Neural cell (in vitro differentiated cells): ENCODE data around the gene KDM3B.

Experiments
- EP300 ChIP-seq: fragments of 450-650 bp; conservative IDR thresholded peaks from 2 replicates; pipeline ENCODE4 v1.6.1; 2014; ENCODE audit warnings: antibody characterized with exemption, mild to moderate bottlenecking, moderate library complexity; ENCODE audit not compliant: poor library complexity, severe bottlenecking
- POLR2AphosphoS5 ChIP-seq: IDR thresholded peaks from 2 replicates; pipeline ENCODE4 v1.6.1; 2012
- SMC3 ChIP-seq: fragments of 450-650 bp; conservative IDR thresholded peaks from 2 replicates; pipeline ENCODE4 v1.6.1; 2014; ENCODE audit warnings: antibody characterized with exemption, mild to moderate bottlenecking, moderate library complexity; ENCODE audit not compliant: poor library complexity
- TF ChIP-seq, protein P1 (sequence below): fragments of 450-650 bp; IDR thresholded peaks from 2 replicates; pipeline ENCODE4 v1.5.1; 2014; ENCODE audit warnings: antibody characterized with exemption, mild to moderate bottlenecking, moderate library complexity; ENCODE audit not compliant: poor library complexity, severe bottlenecking
- TF ChIP-seq, protein P2 (sequence below): IDR thresholded peaks from 2 replicates; pipeline ENCODE4 v1.6.1; 2012; ENCODE audit warnings: borderline replicate concordance

DNA sequence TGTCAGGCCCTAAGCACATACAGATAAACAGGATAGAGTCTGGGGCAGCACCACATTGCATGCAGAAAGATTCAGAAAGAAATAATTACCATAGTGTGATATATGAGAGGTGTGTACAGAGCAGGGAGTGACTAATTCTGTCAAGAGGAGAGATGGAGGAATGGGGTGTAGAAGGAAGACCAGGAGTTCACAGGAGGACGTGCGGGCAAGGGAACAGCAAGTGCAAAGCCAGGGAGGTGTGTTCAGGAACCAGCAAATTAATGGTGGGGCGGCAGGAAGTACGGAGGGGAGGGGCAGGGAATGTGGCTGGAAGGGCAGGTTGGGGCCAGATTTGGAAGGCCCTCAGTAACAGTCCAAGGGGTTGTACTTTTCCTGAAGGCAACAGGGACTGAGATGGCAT, 130.2 kb downstream of the KDM3B start:
- TF ChIP-seq, protein P1, sequence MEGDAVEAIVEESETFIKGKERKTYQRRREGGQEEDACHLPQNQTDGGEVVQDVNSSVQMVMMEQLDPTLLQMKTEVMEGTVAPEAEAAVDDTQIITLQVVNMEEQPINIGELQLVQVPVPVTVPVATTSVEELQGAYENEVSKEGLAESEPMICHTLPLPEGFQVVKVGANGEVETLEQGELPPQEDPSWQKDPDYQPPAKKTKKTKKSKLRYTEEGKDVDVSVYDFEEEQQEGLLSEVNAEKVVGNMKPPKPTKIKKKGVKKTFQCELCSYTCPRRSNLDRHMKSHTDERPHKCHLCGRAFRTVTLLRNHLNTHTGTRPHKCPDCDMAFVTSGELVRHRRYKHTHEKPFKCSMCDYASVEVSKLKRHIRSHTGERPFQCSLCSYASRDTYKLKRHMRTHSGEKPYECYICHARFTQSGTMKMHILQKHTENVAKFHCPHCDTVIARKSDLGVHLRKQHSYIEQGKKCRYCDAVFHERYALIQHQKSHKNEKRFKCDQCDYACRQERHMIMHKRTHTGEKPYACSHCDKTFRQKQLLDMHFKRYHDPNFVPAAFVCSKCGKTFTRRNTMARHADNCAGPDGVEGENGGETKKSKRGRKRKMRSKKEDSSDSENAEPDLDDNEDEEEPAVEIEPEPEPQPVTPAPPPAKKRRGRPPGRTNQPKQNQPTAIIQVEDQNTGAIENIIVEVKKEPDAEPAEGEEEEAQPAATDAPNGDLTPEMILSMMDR, result no peak
- TF ChIP-seq, protein P2, sequence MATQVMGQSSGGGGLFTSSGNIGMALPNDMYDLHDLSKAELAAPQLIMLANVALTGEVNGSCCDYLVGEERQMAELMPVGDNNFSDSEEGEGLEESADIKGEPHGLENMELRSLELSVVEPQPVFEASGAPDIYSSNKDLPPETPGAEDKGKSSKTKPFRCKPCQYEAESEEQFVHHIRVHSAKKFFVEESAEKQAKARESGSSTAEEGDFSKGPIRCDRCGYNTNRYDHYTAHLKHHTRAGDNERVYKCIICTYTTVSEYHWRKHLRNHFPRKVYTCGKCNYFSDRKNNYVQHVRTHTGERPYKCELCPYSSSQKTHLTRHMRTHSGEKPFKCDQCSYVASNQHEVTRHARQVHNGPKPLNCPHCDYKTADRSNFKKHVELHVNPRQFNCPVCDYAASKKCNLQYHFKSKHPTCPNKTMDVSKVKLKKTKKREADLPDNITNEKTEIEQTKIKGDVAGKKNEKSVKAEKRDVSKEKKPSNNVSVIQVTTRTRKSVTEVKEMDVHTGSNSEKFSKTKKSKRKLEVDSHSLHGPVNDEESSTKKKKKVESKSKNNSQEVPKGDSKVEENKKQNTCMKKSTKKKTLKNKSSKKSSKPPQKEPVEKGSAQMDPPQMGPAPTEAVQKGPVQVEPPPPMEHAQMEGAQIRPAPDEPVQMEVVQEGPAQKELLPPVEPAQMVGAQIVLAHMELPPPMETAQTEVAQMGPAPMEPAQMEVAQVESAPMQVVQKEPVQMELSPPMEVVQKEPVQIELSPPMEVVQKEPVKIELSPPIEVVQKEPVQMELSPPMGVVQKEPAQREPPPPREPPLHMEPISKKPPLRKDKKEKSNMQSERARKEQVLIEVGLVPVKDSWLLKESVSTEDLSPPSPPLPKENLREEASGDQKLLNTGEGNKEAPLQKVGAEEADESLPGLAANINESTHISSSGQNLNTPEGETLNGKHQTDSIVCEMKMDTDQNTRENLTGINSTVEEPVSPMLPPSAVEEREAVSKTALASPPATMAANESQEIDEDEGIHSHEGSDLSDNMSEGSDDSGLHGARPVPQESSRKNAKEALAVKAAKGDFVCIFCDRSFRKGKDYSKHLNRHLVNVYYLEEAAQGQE, result no peak
- no peak for TF ChIP-seq EP300
- TF ChIP-seq POLR2AphosphoS5, result no peak
- no peak for TF ChIP-seq SMC3
